ENCODE data around the gene COL20A1.

The COL20A1 gene

GRCh38 chr20:63351326-63351700 is 58.3 kb downstream of the COL20A1 start:
- H3K4me3 ChIP-seq (replicated peaks; ENCODE audit: low read depth, low read length), result no peak overlapping the region
- no peak for TF ChIP-seq CTCF (IDR thresholded peaks at IDR 0.05; ENCODE audit: low read depth, low read length, missing control alignments)
- no peak for DNase-seq (ENCODE audit: extremely low read depth, low read depth)

GRCh38 chr20:63351811-63352591 is 59.0 kb downstream of the COL20A1 start:
- no peak for TF ChIP-seq CTCF (IDR thresholded peaks at IDR 0.05; ENCODE audit: low read depth, low read length, missing control alignments)
- DNase-seq (ENCODE audit: extremely low read depth, low read depth), result no peak

GRCh38 chr20:63352811-63353221 is 59.8 kb downstream of the COL20A1 start:
- TF ChIP-seq CTCF (IDR thresholded peaks at IDR 0.05; ENCODE audit: low read depth, low read length, missing control alignments), result no peak
- DNase-seq (ENCODE audit: extremely low read depth, low read depth), result no peak
- no peak overlapping the region for H3K4me3 ChIP-seq (replicated peaks; ENCODE audit: low read depth, low read length)

More at GRCh38 chr20:63351811-63352591, 59.0 kb downstream of the COL20A1 start:
- no peak overlapping the region for H3K4me3 ChIP-seq (replicated peaks; ENCODE audit: low read depth, low read length)

- TF ChIP-seq CTCF (IDR thresholded peaks at IDR 0.05; ENCODE audit: low read depth, low read length, missing control alignments), result no peak
- no peak overlapping the region for H3K4me3 ChIP-seq (replicated peaks; ENCODE audit: low read depth, low read length)
- DNase-seq (ENCODE audit: extremely low read depth, low read depth), result no peak
Measured at GRCh38 chr20:63354636-63355350, 61.8 kb downstream of the COL20A1 start.

- TF ChIP-seq CTCF (IDR thresholded peaks at IDR 0.05; ENCODE audit: low read depth, low read length, missing control alignments), result no peak
Measured at GRCh38 chr20:63355781-63356295, 62.9 kb downstream of the COL20A1 start.

GRCh38 chr20:63356511-63356910 is 63.5 kb downstream of the COL20A1 start:
- no peak overlapping the region for H3K4me3 ChIP-seq (replicated peaks; ENCODE audit: low read depth, low read length)
- no peak for DNase-seq (ENCODE audit: extremely low read depth, low read depth)
- TF ChIP-seq CTCF (IDR thresholded peaks at IDR 0.05; ENCODE audit: low read depth, low read length, missing control alignments), result no peak

More at GRCh38 chr20:63355781-63356295, 62.9 kb downstream of the COL20A1 start:
- no peak overlapping the region for H3K4me3 ChIP-seq (replicated peaks; ENCODE audit: low read depth, low read length)
- DNase-seq (ENCODE audit: extremely low read depth, low read depth), result no peak

Measured in HFF-Myc (cell line).